HL-60 (cell line): ENCODE data around the gene SLITRK4.

Source experiments
- DNase-seq, 2 experiments: peaks; one replicate each; pipeline ENCODE4 v3.0.0-alpha.2; 2010 to 2020; ENCODE audit warnings: low read depth in 1 of 2, low spot score in 1 of 2
- H3K27ac ChIP-seq: fragments of 250-450 bp; sonication (Bioruptor Pico); replicated peaks from 2 replicates; pipeline ENCODE4 v1.5.1; 2020; ENCODE audit warnings: mild to moderate bottlenecking, moderate library complexity
- H3K27me3 ChIP-seq: fragments of 250-450 bp; sonication (Bioruptor Pico); 2 replicates; pipeline ENCODE4 v1.5.1; 2021; ENCODE audit warnings: mild to moderate bottlenecking, moderate library complexity; ENCODE audit not compliant: insufficient read depth, poor library complexity, severe bottlenecking
- H3K4me3 ChIP-seq: replicated peaks from 2 replicates; pipeline ENCODE4 v1.5.1; 2011; ENCODE audit warnings: mild to moderate bottlenecking, control low read depth, low read length; ENCODE audit not compliant: insufficient read depth
- CTCF ChIP-seq: IDR thresholded peaks from one replicate; pipeline ENCODE4 v1.5.1; 2011; ENCODE audit warnings: low read length, control low read depth, inconsistent platforms; ENCODE audit not compliant: insufficient read depth
- GABPA ChIP-seq: IDR thresholded peaks from 2 replicates; pipeline ENCODE4 v1.6.1; 2012; ENCODE audit warnings: low read depth
- POLR2AphosphoS5 ChIP-seq: IDR thresholded peaks from 2 replicates; pipeline ENCODE4 v1.6.1; 2012; ENCODE audit warnings: low read depth
- REST ChIP-seq: IDR thresholded peaks from 2 replicates; pipeline ENCODE4 v1.6.1; 2012; ENCODE audit warnings: low read depth; ENCODE audit not compliant: insufficient replicate concordance
- SPI1 ChIP-seq: IDR thresholded peaks from 2 replicates; pipeline ENCODE4 v1.6.1; 2012; ENCODE audit warnings: low read depth, mild to moderate bottlenecking, borderline replicate concordance

Gene SLITRK4

GRCh38 chrX:143634663-143635455 is 1.0 kb downstream of the SLITRK4 start:
- Histone ChIP-seq H3K27me3 (no peaks in the 10 kb centered on the region), H3K27ac (no peak overlapping the region), H3K4me3 (no peak overlapping the region)
- no peak for DNase-seq
- TF ChIP-seq REST (no peak), GABPA (no peak), SPI1 (no peak), POLR2AphosphoS5 (no peak), CTCF (no peak)

- no peak overlapping the region for H3K4me3 ChIP-seq
- no peaks in the 10 kb centered on the region for H3K27me3 ChIP-seq
- no peak for TF ChIP-seq GABPA
- TF ChIP-seq CTCF = no peak
- TF ChIP-seq REST = no peak
- no peak for TF ChIP-seq POLR2AphosphoS5
- no peak for TF ChIP-seq SPI1
- no peak for DNase-seq
- no peak overlapping the region for H3K27ac ChIP-seq
Measured at GRCh38 chrX:143634309-143634662, 1.6 kb downstream of the SLITRK4 start.

- H3K4me3 ChIP-seq = no peak overlapping the region
- H3K27ac ChIP-seq = no peak overlapping the region
- DNase-seq = no peak
- no peaks in the 10 kb centered on the region for H3K27me3 ChIP-seq
- no peak for TF ChIP-seq REST
- no peak for TF ChIP-seq GABPA
- no peak for TF ChIP-seq SPI1
- TF ChIP-seq CTCF = no peak
- TF ChIP-seq POLR2AphosphoS5 = no peak
Measured at GRCh38 chrX:143633461-143634308, 2.2 kb downstream of the SLITRK4 start.
